Activated naive CD8-positive, alpha-beta T cell treated with anti-CD3 and anti-CD28 coated beads, Interleukin-2, amount 50 U/mL, for 24 hours (primary cell): Measurements from ENCODE around the gene CTRL.
"Not testable (repeated sequence)": the region's sequence is repeated elsewhere in the genome, so short reads cannot be mapped to it uniquely, and the experiment has no call there.

Experiments
- ATAC-seq: fragments of 150-1000 bp; cut with Tn5 transposase; one replicate; pipeline ENCODE4 v1.10.0; 2021
- DNase-seq: peaks from one replicate; pipeline ENCODE4 v3.0.0; 2021
- H3K27ac Mint-ChIP-seq: one replicate; pipeline ENCODE4 v1.8.0; 2021; ENCODE audit warnings: mild to moderate bottlenecking, mixed read lengths
- H3K27me3 Mint-ChIP-seq: one replicate; pipeline ENCODE4 v1.8.0; 2021; ENCODE audit warnings: mixed read lengths
- H3K36me3 Mint-ChIP-seq: one replicate; pipeline ENCODE4 v1.8.0; 2021; ENCODE audit warnings: low read depth, mixed read lengths
- H3K4me1 Mint-ChIP-seq: one replicate; pipeline ENCODE4 v1.8.0; 2021; ENCODE audit warnings: mixed read lengths
- H3K4me3 Mint-ChIP-seq: one replicate; pipeline ENCODE4 v1.8.0; 2021; ENCODE audit warnings: mild to moderate bottlenecking, moderate library complexity, mixed read lengths
- H3K9me3 Mint-ChIP-seq: one replicate; pipeline ENCODE4 v1.8.0; 2021; ENCODE audit warnings: mixed read lengths

CTRL gene

GRCh38 chr16:67928147-67928546 is 3.5 kb downstream of the CTRL start:
- Mint-ChIP-seq H3K27ac (no peak overlapping the region), H3K27me3 (no peaks in the 10 kb centered on the region), H3K4me3 (no peak overlapping the region), H3K4me1 (peaks cover 4% of the 10 kb centered on the region), H3K36me3 (peaks cover 6% of the 10 kb centered on the region), H3K9me3 (no peaks in the 10 kb centered on the region)
- no peak for DNase-seq
- ATAC-seq: no peak

- H3K4me1 Mint-ChIP-seq: peaks cover 6% of the 10 kb centered on the region
- H3K9me3 Mint-ChIP-seq: no peaks in the 10 kb centered on the region
- ATAC-seq: no peak
- H3K36me3 Mint-ChIP-seq: peaks cover 3% of the 10 kb centered on the region
- H3K27ac Mint-ChIP-seq: no peak overlapping the region
- H3K4me3 Mint-ChIP-seq: no peak overlapping the region
- H3K27me3 Mint-ChIP-seq: no peaks in the 10 kb centered on the region
- DNase-seq: no peak
Observed at GRCh38 chr16:67927131-67927941, 4.3 kb downstream of the CTRL start.

GRCh38 chr16:67926181-67926750 is 5.4 kb downstream of the CTRL start:
- Mint-ChIP-seq H3K4me1 (peaks cover 17% of the 10 kb centered on the region), H3K9me3 (no peaks in the 10 kb centered on the region), H3K27ac (no peak overlapping the region), H3K27me3 (no peaks in the 10 kb centered on the region), H3K36me3 (peaks cover 2% of the 10 kb centered on the region), H3K4me3 (no peak overlapping the region)
- DNase-seq (no peak), ATAC-seq (no peak)

- peaks cover 23% of the 10 kb centered on the region for H3K4me1 Mint-ChIP-seq
- DNase-seq: no peak
- H3K4me3 Mint-ChIP-seq: no peak overlapping the region
- ATAC-seq: no peak
- H3K27me3 Mint-ChIP-seq: no peaks in the 10 kb centered on the region
- no peak overlapping the region for H3K27ac Mint-ChIP-seq
- H3K36me3 Mint-ChIP-seq: peaks cover 2% of the 10 kb centered on the region
- no peaks in the 10 kb centered on the region for H3K9me3 Mint-ChIP-seq
Observed at GRCh38 chr16:67924140-67924906, 7.3 kb downstream of the CTRL start.

- no peak for DNase-seq
- Mint-ChIP-seq H3K9me3 (no peaks in the 10 kb centered on the region), H3K36me3 (peaks cover 2% of the 10 kb centered on the region), H3K4me3 (no peak overlapping the region), H3K27me3 (no peaks in the 10 kb centered on the region), H3K27ac (peak overlapping the region; percentile 85), H3K4me1 (peaks cover 25% of the 10 kb centered on the region)
- ATAC-seq: no peak
Observed at GRCh38 chr16:67923414-67924116, 8.1 kb downstream of the CTRL start.

GRCh38 chr16:67922740-67923139 is 8.9 kb downstream of the CTRL start:
- no peak for DNase-seq
- no peaks in the 10 kb centered on the region for H3K9me3 Mint-ChIP-seq
- peak overlapping the region; percentile 85 for H3K27ac Mint-ChIP-seq
- peaks cover 5% of the 10 kb centered on the region for H3K36me3 Mint-ChIP-seq
- no peak overlapping the region for H3K4me3 Mint-ChIP-seq
- ATAC-seq: no peak
- peaks cover 32% of the 10 kb centered on the region for H3K4me1 Mint-ChIP-seq
- no peaks in the 10 kb centered on the region for H3K27me3 Mint-ChIP-seq

GRCh38 chr16:67922221-67922620 is 9.4 kb downstream of the CTRL start:
- no peak for DNase-seq
- H3K9me3 Mint-ChIP-seq: no peaks in the 10 kb centered on the region
- peak overlapping the region; percentile 39 for H3K4me3 Mint-ChIP-seq
- H3K36me3 Mint-ChIP-seq: peaks cover 5% of the 10 kb centered on the region
- H3K27ac Mint-ChIP-seq: peak overlapping the region; percentile 85
- H3K4me1 Mint-ChIP-seq: peaks cover 37% of the 10 kb centered on the region
- peak; percentile 56 for ATAC-seq
- no peaks in the 10 kb centered on the region for H3K27me3 Mint-ChIP-seq

- Mint-ChIP-seq H3K27ac (no peak overlapping the region), H3K9me3 (no peaks in the 10 kb centered on the region), H3K4me1 (peaks cover 43% of the 10 kb centered on the region), H3K36me3 (peaks cover 5% of the 10 kb centered on the region), H3K27me3 (no peaks in the 10 kb centered on the region), H3K4me3 (no peak overlapping the region)
- ATAC-seq: no peak
- DNase-seq: no peak
Observed at GRCh38 chr16:67919622-67920221, 11.9 kb downstream of the CTRL start.

- no peaks in the 10 kb centered on the region for H3K9me3 Mint-ChIP-seq
- H3K36me3 Mint-ChIP-seq: peaks cover 7% of the 10 kb centered on the region
- DNase-seq (peak; percentile 35), ATAC-seq (peak; percentile 99)
- peaks cover 38% of the 10 kb centered on the region for H3K4me1 Mint-ChIP-seq
- no peaks in the 10 kb centered on the region for H3K27me3 Mint-ChIP-seq
- H3K4me3 Mint-ChIP-seq: no peak overlapping the region
- H3K27ac Mint-ChIP-seq: peak overlapping the region; percentile 85
Observed at GRCh38 chr16:67917852-67918236, 13.8 kb downstream of the CTRL start.

GRCh38 chr16:67917140-67917851 is 14.4 kb downstream of the CTRL start:
- Mint-ChIP-seq H3K27ac (peak overlapping the region; percentile 85), H3K9me3 (no peaks in the 10 kb centered on the region), H3K27me3 (no peaks in the 10 kb centered on the region), H3K4me1 (peaks cover 36% of the 10 kb centered on the region), H3K4me3 (no peak overlapping the region), H3K36me3 (peaks cover 7% of the 10 kb centered on the region)
- ATAC-seq (peak; percentile 0), DNase-seq (no peak)

- Mint-ChIP-seq H3K27ac (peak overlapping the region; percentile 46), H3K4me3 (no peak overlapping the region), H3K27me3 (no peaks in the 10 kb centered on the region), H3K4me1 (peaks cover 24% of the 10 kb centered on the region), H3K9me3 (no peaks in the 10 kb centered on the region), H3K36me3 (peaks cover 5% of the 10 kb centered on the region)
- no peak for ATAC-seq
- DNase-seq: no peak
Observed at GRCh38 chr16:67915831-67916723, 15.6 kb downstream of the CTRL start.

- H3K27ac Mint-ChIP-seq, ATAC-seq, H3K27me3 Mint-ChIP-seq, H3K36me3 Mint-ChIP-seq, H3K9me3 Mint-ChIP-seq, DNase-seq, H3K4me3 Mint-ChIP-seq: not testable (repeated sequence)
- H3K4me1 Mint-ChIP-seq: peaks cover 25% of the 10 kb centered on the region
Observed at GRCh38 chr16:67915496-67915769, 16.2 kb downstream of the CTRL start.
